ENCODE measurements around the gene FRG1. TPM values are rescaled to one million over a fixed set of nuclear protein-coding genes. Genes with fewer than 3 reads are reported as not detected.
"Not testable (repeated sequence)": the region's sequence is repeated elsewhere in the genome, so short reads cannot be mapped to it uniquely, and the experiment has no call there.

FRG1 gene
- total and polyA plus RNA-seq, 2 donors (not counting 3 experiments of a cell fraction or from before 2014, with no cell fraction given) = 7.5 to 36.1 TPM

- intact Hi-C loops (cut with micrococcal nuclease) = no loop called here
- no peak for TF ChIP-seq GATA2 (IDR thresholded peaks at IDR 0.05; ENCODE audit: insufficient read depth, insufficient read length, low read depth, low read length)
- no peak for TF ChIP-seq EZH2 (IDR thresholded peaks at IDR 0.05; ENCODE audit: borderline replicate concordance, low read depth, low read length, severe bottlenecking)
- no peak for TF ChIP-seq CTCF (IDR thresholded peaks at IDR 0.05; ENCODE audit: extremely low read depth in 1 of 2, insufficient read depth in 1 of 2, low read depth in 1 of 2, low read length in 2 of 2)
- TF ChIP-seq POLR2A (IDR thresholded peaks at IDR 0.05; ENCODE audit: low read depth, low read length) = no peak
- no peak for TF ChIP-seq MYC (IDR thresholded peaks at IDR 0.05; ENCODE audit: low read depth, low read length)
- no peak for TF ChIP-seq JUN (IDR thresholded peaks at IDR 0.05; ENCODE audit: borderline replicate concordance, insufficient read depth, insufficient read length, low read depth)
- no peak for TF ChIP-seq MAX (IDR thresholded peaks at IDR 0.05; ENCODE audit: insufficient read depth, insufficient read length)
- TF ChIP-seq FOS (IDR thresholded peaks at IDR 0.05; ENCODE audit: borderline replicate concordance, insufficient read depth, low read length) = no peak
- no peak for TF ChIP-seq POLR2AphosphoS5 (IDR thresholded peaks at IDR 0.05; ENCODE audit: insufficient read depth, low read depth, low read length)
- FAIRE-seq (no peak), DNase-seq (ENCODE audit: low read depth, low spot score) (no peak)
- Histone ChIP-seq H2AFZ (ENCODE audit: low read depth, low read length) (no peak overlapping the region), H3K9ac (replicated peaks; ENCODE audit: extremely low read depth, insufficient read depth, low read length) (no peak overlapping the region), H3K27ac (ENCODE audit: insufficient read depth, low read depth, low read length) (no peak overlapping the region), H3K4me3 (replicated peaks in 1 of 3; ENCODE audit: insufficient read depth in 1 of 3, low read depth in 1 of 3, low read length in 3 of 3) (no peak overlapping the region), H3K9me3 (replicated peaks; ENCODE audit: control insufficient read depth, insufficient read depth, low read length) (no peaks in the 10 kb centered on the region), H3K9me1 (replicated peaks; ENCODE audit: control insufficient read depth, extremely low read depth, insufficient read depth, low read length) (no peaks in the 10 kb centered on the region), H4K20me1 (replicated peaks; ENCODE audit: control insufficient read depth, extremely low read depth, insufficient read depth, low read length) (no peaks in the 10 kb centered on the region), H3K79me2 (ENCODE audit: control insufficient read depth, insufficient read depth, low read length) (no peaks in the 10 kb centered on the region), H3K36me3 (ENCODE audit: control insufficient read depth in 2 of 2, extremely low read depth in 1 of 2, insufficient read depth in 2 of 2, low read length in 2 of 2) (no peaks in the 10 kb centered on the region), H3K27me3 (ENCODE audit: control insufficient read depth in 2 of 2, insufficient read depth in 2 of 2, low read length in 2 of 2) (no peaks in the 10 kb centered on the region), H3K4me2 (ENCODE audit: insufficient read depth, low read length) (no peak overlapping the region), H3K4me1 (ENCODE audit: control insufficient read depth, extremely low read depth, insufficient read depth, low read length) (no peaks in the 10 kb centered on the region)
- POLR2A ChIA-PET = no interaction called here
- CTCF ChIA-PET = no interaction called here
- BruUV-seq (replicated peaks) = no TSS peak
- dilution Hi-C loops (cut with MboI; ENCODE audit: extremely low pct_ligation_motif_present, low sequenced_read_pairs) = no loop called here
These were observed 38.8 kb downstream of the FRG1 start for GRCh38 chr4:189979196-189980047.

- H4K20me1 ChIP-seq (replicated peaks; ENCODE audit: control insufficient read depth, extremely low read depth, insufficient read depth, low read length); H3K4me3 ChIP-seq (replicated peaks in 1 of 3; ENCODE audit: insufficient read depth in 1 of 3, low read depth in 1 of 3, low read length in 3 of 3); H3K9me1 ChIP-seq (replicated peaks; ENCODE audit: control insufficient read depth, extremely low read depth, insufficient read depth, low read length); H3K27ac ChIP-seq (ENCODE audit: insufficient read depth, low read depth, low read length); POLR2A ChIA-PET; H3K36me3 ChIP-seq (ENCODE audit: control insufficient read depth in 2 of 2, extremely low read depth in 1 of 2, insufficient read depth in 2 of 2, low read length in 2 of 2); H3K4me1 ChIP-seq (ENCODE audit: control insufficient read depth, extremely low read depth, insufficient read depth, low read length); DNase-seq (ENCODE audit: low read depth, low spot score); BruUV-seq (replicated peaks); H2AFZ ChIP-seq (ENCODE audit: low read depth, low read length); intact Hi-C loops (cut with micrococcal nuclease); dilution Hi-C loops (cut with MboI; ENCODE audit: extremely low pct_ligation_motif_present, low sequenced_read_pairs); H3K27me3 ChIP-seq (ENCODE audit: control insufficient read depth in 2 of 2, insufficient read depth in 2 of 2, low read length in 2 of 2); H3K9me3 ChIP-seq (replicated peaks; ENCODE audit: control insufficient read depth, insufficient read depth, low read length); H3K79me2 ChIP-seq (ENCODE audit: control insufficient read depth, insufficient read depth, low read length); H3K9ac ChIP-seq (replicated peaks; ENCODE audit: extremely low read depth, insufficient read depth, low read length); FAIRE-seq; CTCF ChIA-PET; H3K4me2 ChIP-seq (ENCODE audit: insufficient read depth, low read length): not testable (repeated sequence)
These were observed 39.6 kb downstream of the FRG1 start for GRCh38 chr4:189980292-189980691.

Measured in endothelial cell of umbilical vein (primary cell).